ENCODE measurements around the gene HSDL1. TPM values are rescaled to one million over a fixed set of nuclear protein-coding genes. Genes with fewer than 3 reads are reported as not detected.
A peak's percentile ranks its signal among the peaks of the same experiment; 100 is the strongest.

The HSDL1 gene
- total and polyA plus RNA-seq, 2 donors (not counting 1 experiment from before 2014, with no cell fraction given): 12.4 to 30.8 TPM

- WGBS (ENCODE audit: insufficient coverage): 75% methylated on average over 11 of the region's 11 CpGs
- Histone ChIP-seq H3K9ac (ENCODE audit: low read length) (peak overlapping the region; percentile 53), H3K27ac (ENCODE audit: low read length in 2 of 2) (no peak overlapping the region), H4K20me1 (ENCODE audit: control insufficient read depth, insufficient read depth, low read length, poor library complexity, severe bottlenecking) (no peaks in the 10 kb centered on the region), H3K9me3 (ENCODE audit: control extremely low read depth in 1 of 3, control insufficient read depth in 2 of 3, insufficient read depth in 1 of 3, low read length in 2 of 3) (no peaks in the 10 kb centered on the region), H3K27me3 (replicated peaks in 1 of 4; ENCODE audit: control extremely low read depth in 1 of 4, control insufficient read depth in 3 of 4, insufficient read depth in 4 of 4, low read length in 3 of 4) (peaks cover 0 to 4% (median 0%) of the 10 kb centered on the region in 4 experiments), H3K4me2 (replicated peaks; ENCODE audit: low read depth, low read length, poor library complexity, severe bottlenecking) (peak overlapping the region; percentile 75), H3K36me3 (replicated peaks in 1 of 2; ENCODE audit: control extremely low read depth in 1 of 2, control insufficient read depth in 1 of 2, extremely low read depth in 1 of 2, insufficient read depth in 2 of 2, low read length in 1 of 2) (no peaks in the 10 kb centered on the region), H2AFZ (ENCODE audit: insufficient read depth, low read depth, low read length, poor library complexity, severe bottlenecking) (peak overlapping the region; percentile 77), H3K79me2 (ENCODE audit: control insufficient read depth, insufficient read depth, low read length) (no peaks in the 10 kb centered on the region), H3K4me3 (ENCODE audit: control extremely low read depth in 1 of 5, extremely low read depth in 1 of 5, insufficient read depth in 1 of 5, low read depth in 2 of 5, low read length in 4 of 5) (peak overlapping the region in 4 of 5 experiments; percentile 11 to 50 (median 30)), H3K4me1 (ENCODE audit: control insufficient read depth in 2 of 2, insufficient read depth in 2 of 2, low read length in 2 of 2) (peaks cover 12 to 13% of the 10 kb centered on the region in 2 donors)
- Mint-ChIP-seq H3K27ac (no peak overlapping the region), H3K9me3 (ENCODE audit: insufficient read depth) (no peaks in the 10 kb centered on the region), H3K4me1 (peaks cover 14% of the 10 kb centered on the region), H3K4me3 (peak overlapping the region; percentile 68), H3K27me3 (peaks cover 3% of the 10 kb centered on the region)
- no peak for ATAC-seq (ENCODE audit: low read depth)
- intact Hi-C loops (cut with micrococcal nuclease): no loop called here
- TF ChIP-seq EZH2 (IDR thresholded peaks at IDR 0.05; ENCODE audit: borderline replicate concordance, insufficient read depth, low read depth, low read length, poor library complexity, severe bottlenecking) (no peak), CTCF (IDR thresholded peaks at IDR 0.05) (no peak)
- ChIA-PET CTCF (no interaction called here), POLR2A (no interaction called here)
- DNase-seq: no peak
Observed at GRCh38 chr16:84194018-84194417, 49.0 kb upstream of the HSDL1 start.

GRCh38 chr16:84193480-84193879, 48.5 kb upstream of the HSDL1 start:
- H3K27ac ChIP-seq (ENCODE audit: low read length in 2 of 2): no peak overlapping the region
- Mint-ChIP-seq H3K9me3 (ENCODE audit: insufficient read depth) (no peaks in the 10 kb centered on the region), H3K27me3 (peaks cover 1% of the 10 kb centered on the region), H3K4me1 (peaks cover 14% of the 10 kb centered on the region), H3K27ac (no peak overlapping the region), H3K4me3 (peak overlapping the region; percentile 68)
- H2AFZ ChIP-seq (ENCODE audit: insufficient read depth, low read depth, low read length, poor library complexity, severe bottlenecking): peak overlapping the region; percentile 77
- intact Hi-C loops (cut with micrococcal nuclease): no loop called here
- H4K20me1 ChIP-seq (ENCODE audit: control insufficient read depth, insufficient read depth, low read length, poor library complexity, severe bottlenecking): no peaks in the 10 kb centered on the region
- H3K4me2 ChIP-seq (replicated peaks; ENCODE audit: low read depth, low read length, poor library complexity, severe bottlenecking): no peak overlapping the region
- no peaks in the 10 kb centered on the region for H3K9me3 ChIP-seq (ENCODE audit: control extremely low read depth in 1 of 3, control insufficient read depth in 2 of 3, insufficient read depth in 1 of 3, low read length in 2 of 3)
- WGBS (ENCODE audit: insufficient coverage): 80% methylated on average over 6 of the region's 7 CpGs
- H3K36me3 ChIP-seq (replicated peaks in 1 of 2; ENCODE audit: control extremely low read depth in 1 of 2, control insufficient read depth in 1 of 2, extremely low read depth in 1 of 2, insufficient read depth in 2 of 2, low read length in 1 of 2): no peaks in the 10 kb centered on the region
- TF ChIP-seq EZH2 (IDR thresholded peaks at IDR 0.05; ENCODE audit: borderline replicate concordance, insufficient read depth, low read depth, low read length, poor library complexity, severe bottlenecking): no peak
- no peak for TF ChIP-seq CTCF (IDR thresholded peaks at IDR 0.05)
- ChIA-PET CTCF (no interaction called here), POLR2A (no interaction called here)
- ATAC-seq (ENCODE audit: low read depth) (no peak), DNase-seq (peak; percentile 5)
- no peaks in the 10 kb centered on the region for H3K79me2 ChIP-seq (ENCODE audit: control insufficient read depth, insufficient read depth, low read length)
- H3K27me3 ChIP-seq (replicated peaks in 1 of 4; ENCODE audit: control extremely low read depth in 1 of 4, control insufficient read depth in 3 of 4, insufficient read depth in 4 of 4, low read length in 3 of 4): peaks cover 0 to 4% (median 0%) of the 10 kb centered on the region in 4 experiments
- H3K4me1 ChIP-seq (ENCODE audit: control insufficient read depth in 2 of 2, insufficient read depth in 2 of 2, low read length in 2 of 2): peaks cover 12 to 13% of the 10 kb centered on the region in 2 donors
- no peak overlapping the region for H3K4me3 ChIP-seq (ENCODE audit: control extremely low read depth in 1 of 5, extremely low read depth in 1 of 5, insufficient read depth in 1 of 5, low read depth in 2 of 5, low read length in 4 of 5)
- H3K9ac ChIP-seq (ENCODE audit: low read length): no peak overlapping the region

All from B cell (primary cell).